CD4-positive, alpha-beta T cell treated with Interleukin-15 for 1 hour (primary cell): ENCODE results near the gene CDR2.

Experiments
- DNase-seq: peaks from one replicate; pipeline ENCODE4 v3.0.0-alpha.2; 2020

The CDR2 gene

DNA sequence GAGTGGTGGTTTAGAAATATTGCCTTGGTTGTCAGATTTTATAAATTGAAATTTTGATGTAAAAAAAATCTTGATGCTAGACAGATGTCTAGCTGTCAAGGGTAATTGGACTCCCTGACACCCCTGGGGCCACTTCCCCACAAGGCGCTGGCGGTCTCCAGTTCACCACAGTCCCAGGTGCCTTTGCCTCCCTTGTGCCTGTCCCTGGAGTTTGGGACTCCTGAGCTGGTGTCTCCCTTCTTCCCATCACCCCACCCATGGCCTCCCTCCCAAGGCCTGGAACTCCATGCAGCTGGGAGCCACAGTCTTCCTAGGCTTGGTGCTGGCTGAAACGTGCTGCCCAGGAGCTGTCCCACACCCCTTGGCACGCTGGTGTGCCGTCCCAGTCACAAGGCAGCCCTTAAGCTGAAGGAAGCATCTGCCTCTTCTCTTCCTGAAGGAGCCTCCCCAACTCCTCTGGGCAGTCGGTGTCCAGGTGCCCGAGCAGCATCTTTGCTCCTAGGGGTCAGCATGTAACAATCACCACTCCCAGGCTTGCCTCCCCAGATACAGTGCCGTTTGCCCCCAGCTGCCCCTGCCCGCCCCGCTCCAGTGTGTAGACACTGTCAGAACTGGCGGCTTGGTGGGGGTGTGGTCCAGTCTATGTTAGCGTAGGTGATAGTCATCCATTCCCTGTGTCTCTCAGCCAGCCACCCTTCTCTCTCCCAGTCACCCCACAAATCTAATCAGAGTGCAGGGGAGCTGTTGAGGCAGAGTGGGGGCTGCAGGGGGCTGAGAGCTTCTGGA, 51.1 kb downstream of the CDR2 start:
- no peak for DNase-seq

GRCh38 chr16:22322741-22323140, 51.7 kb downstream of the CDR2 start:
- DNase-seq: no peak

- DNase-seq: no peak
Measured at GRCh38 chr16:22322021-22322471, 52.4 kb downstream of the CDR2 start.

DNA sequence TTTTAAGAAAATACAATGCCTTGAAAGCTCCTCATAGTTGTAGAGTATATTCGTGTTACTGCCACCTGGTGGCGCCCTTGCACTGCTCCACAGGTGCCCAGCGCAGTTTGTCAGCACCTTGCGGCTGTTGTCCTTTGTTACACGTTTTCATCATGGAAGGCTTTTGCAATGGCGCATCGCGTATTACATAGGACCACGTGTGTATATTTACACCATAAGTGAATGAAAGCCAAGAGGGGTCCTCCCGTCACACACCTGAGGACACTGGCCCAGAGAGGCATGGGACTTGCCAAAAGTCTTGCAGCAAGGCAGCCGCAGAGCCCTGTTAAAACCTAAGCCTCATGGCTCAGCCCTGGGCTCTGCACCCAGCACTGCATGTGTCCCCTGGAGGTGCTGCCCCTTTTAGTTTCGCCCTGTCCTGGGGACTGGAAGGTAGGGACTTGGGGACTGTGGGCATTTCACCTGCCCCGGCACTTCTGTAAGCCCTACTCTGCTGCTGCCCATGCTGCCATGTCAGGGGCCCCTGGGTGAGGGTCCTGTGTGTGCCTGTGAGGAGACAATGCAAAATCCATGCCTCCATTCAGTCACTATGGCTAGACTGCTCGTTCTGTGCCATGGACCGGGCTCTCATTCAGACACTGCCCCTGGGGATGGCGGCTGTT, 52.9 kb downstream of the CDR2 start:
- DNase-seq: peak; percentile 72

- no peak for DNase-seq
Measured at GRCh38 chr16:22320572-22321339, 53.7 kb downstream of the CDR2 start.

- peak; percentile 59 for DNase-seq
Measured at GRCh38 chr16:22318690-22319358, 55.6 kb downstream of the CDR2 start.

DNA sequence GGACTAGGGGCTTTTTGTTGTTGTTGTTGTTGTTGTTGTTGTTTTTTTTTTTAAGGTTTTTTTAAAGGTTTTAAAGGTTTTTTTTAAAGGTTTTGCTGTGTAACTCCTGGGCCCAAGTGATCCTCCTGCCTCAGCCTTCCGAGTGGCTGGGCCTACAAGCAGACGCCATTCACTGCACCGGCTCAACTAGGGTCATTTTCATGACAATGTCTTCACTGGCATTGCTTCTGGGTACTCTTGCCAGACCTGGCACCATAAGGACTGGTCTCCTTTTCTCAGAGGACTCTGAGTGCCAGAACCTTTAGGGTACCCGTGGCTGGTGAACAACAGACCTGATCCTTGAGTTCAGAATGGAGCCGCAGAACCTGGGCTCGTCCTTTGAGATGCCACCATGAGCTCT, 56.8 kb downstream of the CDR2 start:
- DNase-seq: no peak

DNA sequence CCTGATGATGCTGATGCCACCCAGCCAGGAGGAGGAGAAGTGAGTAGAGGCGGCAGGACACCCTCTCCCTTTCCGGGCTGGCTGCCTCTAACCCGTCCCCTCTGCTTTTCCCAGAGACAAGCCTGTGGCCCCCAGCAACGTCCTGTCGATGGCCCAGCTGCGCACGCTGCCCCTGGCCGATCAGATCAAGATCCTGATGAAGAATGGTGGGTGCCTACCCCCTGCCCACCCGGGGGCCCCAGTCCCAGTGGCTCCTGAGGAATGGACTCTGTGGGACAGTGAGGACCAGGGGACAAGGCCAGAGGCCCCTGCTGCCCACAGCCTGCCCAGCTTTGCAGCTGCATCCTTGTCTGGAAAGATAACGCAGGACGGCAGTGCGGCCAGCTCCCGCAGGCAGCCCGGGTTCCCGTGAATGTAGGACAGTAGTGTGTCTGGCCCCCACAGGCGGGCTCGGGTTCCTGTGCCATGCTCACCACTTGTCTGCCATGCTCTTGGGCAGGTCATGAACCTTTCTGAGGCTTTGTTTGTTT, 57.4 kb downstream of the CDR2 start:
- DNase-seq: no peak

- DNase-seq: no peak
Measured at GRCh38 chr16:22316411-22316811, 58.0 kb downstream of the CDR2 start.

DNA sequence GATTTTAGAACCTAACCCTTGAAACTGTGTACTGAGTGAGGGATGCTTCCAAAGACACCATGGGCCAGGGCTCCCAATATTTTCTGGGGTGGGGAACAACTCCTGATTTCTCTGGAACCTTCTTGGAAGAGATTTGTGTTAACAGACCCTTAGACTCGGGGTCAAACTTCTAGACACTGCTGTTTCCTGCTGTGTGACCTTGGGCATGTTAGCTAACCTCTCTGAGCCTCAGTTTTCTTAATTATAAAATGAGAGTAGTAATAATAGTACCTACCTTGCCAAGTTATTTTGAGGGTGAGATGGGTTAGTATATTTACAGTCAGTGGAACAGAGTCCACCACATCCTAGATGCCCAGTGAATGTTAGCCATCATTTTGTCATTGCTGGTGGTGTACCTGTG, 58.4 kb downstream of the CDR2 start:
- no peak for DNase-seq

DNA sequence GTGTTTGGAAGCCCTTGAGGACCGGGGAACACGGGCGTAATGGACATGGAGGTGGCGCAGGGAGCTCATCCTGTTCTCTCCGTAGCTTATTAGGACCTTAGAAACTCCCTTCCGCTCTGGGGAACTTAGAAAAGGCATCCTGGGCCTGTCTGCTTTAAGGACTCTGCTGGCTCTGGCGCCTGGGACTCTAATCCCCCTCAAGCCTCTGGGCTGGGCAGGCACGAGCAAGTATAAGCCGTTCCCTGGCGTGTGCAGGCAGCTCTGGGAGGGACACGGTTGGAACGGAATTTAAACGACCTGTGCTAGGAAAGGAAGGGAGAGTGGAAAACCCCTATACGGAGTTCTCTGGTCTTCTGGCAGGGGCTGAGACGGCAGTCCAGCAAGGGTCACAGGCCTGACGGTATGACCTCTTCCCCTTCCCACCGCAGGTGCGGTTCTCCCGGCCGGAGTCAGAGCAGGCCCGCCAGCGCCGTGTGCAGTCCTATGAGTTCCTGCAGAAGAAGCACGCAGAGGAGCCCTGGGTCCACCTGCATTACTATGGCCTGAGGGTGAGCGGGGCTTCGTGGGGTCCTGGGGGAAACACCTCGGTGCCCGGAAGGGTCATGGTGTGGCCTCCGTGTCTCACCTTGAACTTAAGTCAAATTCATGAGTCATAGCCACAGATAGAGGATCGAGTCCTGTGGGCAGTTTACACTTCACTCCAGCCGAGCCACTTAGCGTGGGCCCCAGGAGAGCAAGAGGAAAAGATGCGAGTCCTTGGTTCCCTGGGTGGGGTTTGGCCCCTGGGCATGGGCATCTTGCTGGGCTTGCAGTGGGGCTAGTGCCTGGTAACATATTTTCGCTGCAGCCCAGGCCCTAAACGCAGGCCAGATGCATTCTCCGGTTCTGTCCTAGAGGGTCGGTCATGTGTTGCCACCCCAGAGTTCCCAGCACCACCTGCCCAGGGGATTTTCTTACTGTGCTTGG, 59.5 kb downstream of the CDR2 start:
- no peak for DNase-seq

DNA sequence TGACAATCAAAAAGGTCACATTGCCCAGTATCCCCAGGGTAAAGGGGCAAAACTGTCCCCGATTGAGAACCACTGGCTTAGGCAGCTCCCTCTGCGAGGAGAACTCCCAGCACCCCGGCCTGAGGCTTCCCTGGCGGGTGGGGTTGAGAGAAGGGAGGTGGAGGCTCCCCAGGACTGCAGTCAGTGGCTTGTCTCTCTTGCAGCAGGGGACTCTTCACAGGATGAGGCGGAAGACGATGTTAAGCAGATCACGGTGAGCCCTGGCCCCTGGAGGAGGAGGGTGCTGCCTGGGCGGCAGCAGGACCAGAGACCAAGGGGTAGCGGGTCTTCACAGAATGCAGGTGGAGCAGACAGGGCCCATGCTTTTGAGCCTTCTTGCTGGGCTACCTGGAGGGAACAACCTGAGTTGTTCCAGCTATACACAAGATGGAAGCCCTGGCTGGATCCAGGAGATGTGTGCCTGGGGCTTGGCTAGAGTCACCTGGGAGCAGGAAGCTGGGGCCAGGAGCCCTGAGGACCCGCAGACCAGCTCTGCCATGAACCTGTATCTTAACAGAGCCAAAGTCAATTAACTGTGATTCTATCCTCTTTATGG, 60.4 kb downstream of the CDR2 start:
- no peak for DNase-seq

- DNase-seq: no peak
Measured at GRCh38 chr16:22312897-22313781, 61.3 kb downstream of the CDR2 start.

- DNase-seq: no peak
Measured at GRCh38 chr16:22311520-22311919, 62.9 kb downstream of the CDR2 start.

GRCh38 chr16:22308824-22309520, 65.4 kb downstream of the CDR2 start:
- DNase-seq: no peak

- DNase-seq: no peak
Measured at GRCh38 chr16:22307838-22308237, 66.6 kb downstream of the CDR2 start.

GRCh38 chr16:22306788-22307187, 67.6 kb downstream of the CDR2 start:
- DNase-seq: no peak

- DNase-seq: no peak
Measured at GRCh38 chr16:22304411-22304810, 70.0 kb downstream of the CDR2 start.

- DNase-seq: no peak
Measured at GRCh38 chr16:22302776-22303363, 71.5 kb downstream of the CDR2 start.
